Measurements from ENCODE around the gene DYNLT2.
A peak's percentile ranks its signal among the peaks of the same experiment; 100 is the strongest.

DYNLT2 gene

GRCh38 chr6:169752074-169752623, 777 bp upstream of the DYNLT2 start:
- intact Hi-C loops (cut with DNase I) = loop anchor here (2.0 kb wide), 1 partner anchor 29 kb away; no protein-coding TSS in a partner anchor
- peak in 8 of 42 donors; percentile 3 to 46 (median 20) for DNase-seq

GRCh38 chr6:169746556-169746955, 4.8 kb downstream of the DYNLT2 start:
- intact Hi-C loops (cut with DNase I) = no loop called here
- DNase-seq = no peak

- intact Hi-C loops (cut with DNase I) = no loop called here
- no peak for DNase-seq
Observed at GRCh38 chr6:169745405-169745804, 6.0 kb downstream of the DYNLT2 start.

- no peak for DNase-seq
- intact Hi-C loops (cut with DNase I) = no loop called here
Observed at GRCh38 chr6:169741344-169741743, 10.0 kb downstream of the DYNLT2 start.

GRCh38 chr6:169738976-169739529, 12.3 kb downstream of the DYNLT2 start:
- no peak for DNase-seq

GRCh38 chr6:169738204-169738975, 13.0 kb downstream of the DYNLT2 start:
- intact Hi-C loops (cut with DNase I) = no loop called here
- DNase-seq = no peak

More at GRCh38 chr6:169738976-169739529, 12.3 kb downstream of the DYNLT2 start:
- intact Hi-C loops (cut with DNase I) = no loop called here

GRCh38 chr6:169729961-169730360, 21.4 kb downstream of the DYNLT2 start:
- DNase-seq = no peak

GRCh38 chr6:169726963-169727362, 24.4 kb downstream of the DYNLT2 start:
- intact Hi-C loops (cut with DNase I) = no loop called here
- DNase-seq = no peak

More at GRCh38 chr6:169729961-169730360, 21.4 kb downstream of the DYNLT2 start:
- intact Hi-C loops (cut with DNase I) = no loop called here

GRCh38 chr6:169726049-169726400, 25.3 kb downstream of the DYNLT2 start:
- DNase-seq = no peak
- intact Hi-C loops (cut with DNase I) = no loop called here

GRCh38 chr6:169725125-169726048, 26.0 kb downstream of the DYNLT2 start:
- intact Hi-C loops (cut with DNase I) = no loop called here
- DNase-seq = peak in 41 of 42 donors; percentile 14 to 74 (median 41)

GRCh38 chr6:169724494-169725124, 26.8 kb downstream of the DYNLT2 start, which contains the start of gene PHF10:
Gene PHF10, minus strand, starts transcription at chr6:169724500. Its CDS starts 569 bp downstream, at chr6:169723931.
- intact Hi-C loops (cut with DNase I) = no loop called here
- peak in 41 of 42 donors; percentile 32 to 80 (median 65) for DNase-seq

- DNase-seq = peak in 37 of 42 donors; percentile 2 to 74 (median 43)
- intact Hi-C loops (cut with DNase I) = loop anchor here (2.0 kb wide), 1 partner anchor 29 kb away; no protein-coding TSS in a partner anchor
Observed at GRCh38 chr6:169723991-169724493, 27.3 kb downstream of the DYNLT2 start.

- DNase-seq = peak; percentile 44 to 90 (median 78)
- intact Hi-C loops (cut with DNase I) = loop anchor here (2.0 kb wide), 1 partner anchor 29 kb away; no protein-coding TSS in a partner anchor
Observed at GRCh38 chr6:169723200-169723909, 28.0 kb downstream of the DYNLT2 start.

GRCh38 chr6:169722362-169723199, 28.8 kb downstream of the DYNLT2 start:
- intact Hi-C loops (cut with DNase I) = loop anchor here (2.0 kb wide), 1 partner anchor 30 kb away; no protein-coding TSS in a partner anchor
- DNase-seq = peak in 38 of 42 donors; percentile 9 to 63 (median 34)

- intact Hi-C loops (cut with DNase I) = no loop called here
- no peak for DNase-seq
Observed at GRCh38 chr6:169720207-169720855, 31.0 kb downstream of the DYNLT2 start.

GRCh38 chr6:169719117-169719516, 32.3 kb downstream of the DYNLT2 start:
- no peak for DNase-seq
- intact Hi-C loops (cut with DNase I) = no loop called here
